ENCODE measurements around the gene RPL13. TPM values are rescaled to one million over a fixed set of nuclear protein-coding genes. Genes with fewer than 3 reads are reported as not detected.
A peak's percentile ranks its signal among the peaks of the same experiment; 100 is the strongest.

The RPL13 gene
- total and polyA plus RNA-seq, 10 of the 15 experiments (the other 5 are each of a cell fraction or from before 2014, with no cell fraction given), result 386 to 9,428 (median 2,486) TPM

- Histone ChIP-seq H3K27ac (ENCODE audit: control insufficient read depth, insufficient read depth) (no peak overlapping the region), H3K9me3 (replicated peaks; ENCODE audit: control insufficient read depth, insufficient read depth, low read length) (no peaks in the 10 kb centered on the region), H3K4me2 (ENCODE audit: control insufficient read depth, insufficient read depth) (no peak overlapping the region), H4K20me1 (ENCODE audit: control insufficient read depth, insufficient read depth) (peaks cover 6% of the 10 kb centered on the region), H3K27me3 (replicated peaks in 1 of 2; ENCODE audit: control insufficient read depth in 2 of 2, insufficient read depth in 2 of 2, low read length in 1 of 2) (no peaks in the 10 kb centered on the region), H2AFZ (ENCODE audit: control insufficient read depth, low read depth, low read length) (no peak overlapping the region), H3K4me3 (no peak overlapping the region), H3K36me3 (ENCODE audit: control insufficient read depth in 2 of 2, insufficient read depth in 2 of 2, low read length in 1 of 2) (peaks cover 2 to 7% of the 10 kb centered on the region in 2 experiments), H3K9ac (ENCODE audit: control insufficient read depth, insufficient read depth, low read length) (no peak overlapping the region), H3K79me2 (ENCODE audit: control insufficient read depth, insufficient read depth, low read length) (peaks cover 18% of the 10 kb centered on the region), H3K4me1 (ENCODE audit: control insufficient read depth, insufficient read depth, low read length) (no peaks in the 10 kb centered on the region)
- in situ Hi-C loops (cut with MboI) (loop anchor here (5.0 kb wide), 1 partner anchor 225 kb away; no protein-coding TSS in a partner anchor), intact Hi-C loops (cut with micrococcal nuclease; ENCODE audit: unreplicated experiment) (loop anchor here (2.0 to 5.0 kb wide), 2 partner anchors 224 to 315 kb away; no protein-coding TSS in a partner anchor)
- SMC1A ChIA-PET (ENCODE audit: uncharacterized antibody, unreplicated experiment), result interaction anchor here (0.6 to 1.0 kb wide), 3 partner anchors 8 to 73 kb away, joined by 3 to 4 read pairs (median 3); no protein-coding TSS in a partner anchor
- CTCF ChIA-PET, result interaction anchor here (0.6 to 1.4 kb wide), 11 partner anchors 8 to 224 kb away, joined by 3 to 5 read pairs (median 3); partner anchors contain the start of gene SPG7
- FAIRE-seq (peak; percentile 97), DNase-seq (ENCODE audit: low read depth, low spot score) (no peak), ATAC-seq (peak; percentile 61)
- POLR2A ChIA-PET, result no interaction called here
- RAD21 ChIA-PET (ENCODE audit: unreplicated experiment), result no interaction called here
- WGBS (ENCODE audit: insufficient coverage, insufficient replicate concordance, low lambda C conversion rate, missing lambda C conversion rate), result 68% methylated on average over 34 of the region's 34 CpGs
- no TSS peak for BruUV-seq (replicated peaks)
- TF ChIP-seq, protein P1, sequence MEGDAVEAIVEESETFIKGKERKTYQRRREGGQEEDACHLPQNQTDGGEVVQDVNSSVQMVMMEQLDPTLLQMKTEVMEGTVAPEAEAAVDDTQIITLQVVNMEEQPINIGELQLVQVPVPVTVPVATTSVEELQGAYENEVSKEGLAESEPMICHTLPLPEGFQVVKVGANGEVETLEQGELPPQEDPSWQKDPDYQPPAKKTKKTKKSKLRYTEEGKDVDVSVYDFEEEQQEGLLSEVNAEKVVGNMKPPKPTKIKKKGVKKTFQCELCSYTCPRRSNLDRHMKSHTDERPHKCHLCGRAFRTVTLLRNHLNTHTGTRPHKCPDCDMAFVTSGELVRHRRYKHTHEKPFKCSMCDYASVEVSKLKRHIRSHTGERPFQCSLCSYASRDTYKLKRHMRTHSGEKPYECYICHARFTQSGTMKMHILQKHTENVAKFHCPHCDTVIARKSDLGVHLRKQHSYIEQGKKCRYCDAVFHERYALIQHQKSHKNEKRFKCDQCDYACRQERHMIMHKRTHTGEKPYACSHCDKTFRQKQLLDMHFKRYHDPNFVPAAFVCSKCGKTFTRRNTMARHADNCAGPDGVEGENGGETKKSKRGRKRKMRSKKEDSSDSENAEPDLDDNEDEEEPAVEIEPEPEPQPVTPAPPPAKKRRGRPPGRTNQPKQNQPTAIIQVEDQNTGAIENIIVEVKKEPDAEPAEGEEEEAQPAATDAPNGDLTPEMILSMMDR (IDR thresholded peaks at IDR 0.05 in 2 of 3, conservative IDR thresholded peaks at IDR 0.05 in 1 of 3; ENCODE audit: control insufficient read depth in 2 of 3, extremely low read depth in 1 of 3, insufficient read depth in 1 of 3, low read depth in 3 of 3, low read length in 3 of 3), result peak; percentile 77 to 92 (median 90)
- TF ChIP-seq HDAC6 (IDR thresholded peaks at IDR 0.05; ENCODE audit: unreplicated experiment), result no peak
- TF ChIP-seq CBX5 (IDR thresholded peaks at IDR 0.05; ENCODE audit: low read depth), result no peak
- no peak for TF ChIP-seq GATAD2B (conservative IDR thresholded peaks at IDR 0.05; ENCODE audit: low read depth)
- TF ChIP-seq IKZF1 (conservative IDR thresholded peaks at IDR 0.05), result no peak
- TF ChIP-seq, protein P2, sequence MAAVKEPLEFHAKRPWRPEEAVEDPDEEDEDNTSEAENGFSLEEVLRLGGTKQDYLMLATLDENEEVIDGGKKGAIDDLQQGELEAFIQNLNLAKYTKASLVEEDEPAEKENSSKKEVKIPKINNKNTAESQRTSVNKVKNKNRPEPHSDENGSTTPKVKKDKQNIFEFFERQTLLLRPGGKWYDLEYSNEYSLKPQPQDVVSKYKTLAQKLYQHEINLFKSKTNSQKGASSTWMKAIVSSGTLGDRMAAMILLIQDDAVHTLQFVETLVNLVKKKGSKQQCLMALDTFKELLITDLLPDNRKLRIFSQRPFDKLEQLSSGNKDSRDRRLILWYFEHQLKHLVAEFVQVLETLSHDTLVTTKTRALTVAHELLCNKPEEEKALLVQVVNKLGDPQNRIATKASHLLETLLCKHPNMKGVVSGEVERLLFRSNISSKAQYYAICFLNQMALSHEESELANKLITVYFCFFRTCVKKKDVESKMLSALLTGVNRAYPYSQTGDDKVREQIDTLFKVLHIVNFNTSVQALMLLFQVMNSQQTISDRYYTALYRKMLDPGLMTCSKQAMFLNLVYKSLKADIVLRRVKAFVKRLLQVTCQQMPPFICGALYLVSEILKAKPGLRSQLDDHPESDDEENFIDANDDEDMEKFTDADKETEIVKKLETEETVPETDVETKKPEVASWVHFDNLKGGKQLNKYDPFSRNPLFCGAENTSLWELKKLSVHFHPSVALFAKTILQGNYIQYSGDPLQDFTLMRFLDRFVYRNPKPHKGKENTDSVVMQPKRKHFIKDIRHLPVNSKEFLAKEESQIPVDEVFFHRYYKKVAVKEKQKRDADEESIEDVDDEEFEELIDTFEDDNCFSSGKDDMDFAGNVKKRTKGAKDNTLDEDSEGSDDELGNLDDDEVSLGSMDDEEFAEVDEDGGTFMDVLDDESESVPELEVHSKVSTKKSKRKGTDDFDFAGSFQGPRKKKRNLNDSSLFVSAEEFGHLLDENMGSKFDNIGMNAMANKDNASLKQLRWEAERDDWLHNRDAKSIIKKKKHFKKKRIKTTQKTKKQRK (IDR thresholded peaks at IDR 0.05; ENCODE audit: low read depth, low read length), result no peak
- TF ChIP-seq DPF2 (IDR thresholded peaks at IDR 0.05), result no peak
- TF ChIP-seq EP300 (IDR thresholded peaks at IDR 0.05; ENCODE audit: borderline replicate concordance in 1 of 2, control insufficient read depth in 1 of 2, low read depth in 2 of 2, low read length in 2 of 2), result no peak
- TF ChIP-seq SMARCA5 (IDR thresholded peaks at IDR 0.05), result peak; percentile 53; the same call in 1 of the 2 replicates
- TF ChIP-seq SUZ12 (IDR thresholded peaks at IDR 0.05; ENCODE audit: unreplicated experiment), result no peak
- no peak for TF ChIP-seq NRF1 (conservative IDR thresholded peaks at IDR 0.05; ENCODE audit: low read depth, low read length)
- TF ChIP-seq IRF4 (IDR thresholded peaks at IDR 0.05; ENCODE audit: low read depth, low read length), result no peak
- TF ChIP-seq, protein P3, sequence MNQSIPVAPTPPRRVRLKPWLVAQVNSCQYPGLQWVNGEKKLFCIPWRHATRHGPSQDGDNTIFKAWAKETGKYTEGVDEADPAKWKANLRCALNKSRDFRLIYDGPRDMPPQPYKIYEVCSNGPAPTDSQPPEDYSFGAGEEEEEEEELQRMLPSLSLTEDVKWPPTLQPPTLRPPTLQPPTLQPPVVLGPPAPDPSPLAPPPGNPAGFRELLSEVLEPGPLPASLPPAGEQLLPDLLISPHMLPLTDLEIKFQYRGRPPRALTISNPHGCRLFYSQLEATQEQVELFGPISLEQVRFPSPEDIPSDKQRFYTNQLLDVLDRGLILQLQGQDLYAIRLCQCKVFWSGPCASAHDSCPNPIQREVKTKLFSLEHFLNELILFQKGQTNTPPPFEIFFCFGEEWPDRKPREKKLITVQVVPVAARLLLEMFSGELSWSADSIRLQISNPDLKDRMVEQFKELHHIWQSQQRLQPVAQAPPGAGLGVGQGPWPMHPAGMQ (IDR thresholded peaks at IDR 0.05; ENCODE audit: borderline replicate concordance), result no peak
- TF ChIP-seq HDGF (IDR thresholded peaks at IDR 0.05), result no peak
- TF ChIP-seq, protein P4, sequence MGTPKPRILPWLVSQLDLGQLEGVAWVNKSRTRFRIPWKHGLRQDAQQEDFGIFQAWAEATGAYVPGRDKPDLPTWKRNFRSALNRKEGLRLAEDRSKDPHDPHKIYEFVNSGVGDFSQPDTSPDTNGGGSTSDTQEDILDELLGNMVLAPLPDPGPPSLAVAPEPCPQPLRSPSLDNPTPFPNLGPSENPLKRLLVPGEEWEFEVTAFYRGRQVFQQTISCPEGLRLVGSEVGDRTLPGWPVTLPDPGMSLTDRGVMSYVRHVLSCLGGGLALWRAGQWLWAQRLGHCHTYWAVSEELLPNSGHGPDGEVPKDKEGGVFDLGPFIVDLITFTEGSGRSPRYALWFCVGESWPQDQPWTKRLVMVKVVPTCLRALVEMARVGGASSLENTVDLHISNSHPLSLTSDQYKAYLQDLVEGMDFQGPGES (IDR thresholded peaks at IDR 0.05), result no peak
These were observed 3.5 kb upstream of the RPL13 start for GRCh38 chr16:89556750-89557689.
